Measurements from ENCODE around the gene NPAS3.

NPAS3 gene

GRCh38 chr14:32913725-32914124 lies 25.0 kb upstream of the NPAS3 start:
- no peak overlapping the region for H3K27ac ChIP-seq (ENCODE audit: low read length)
- TF ChIP-seq EZH2phosphoT487 (IDR thresholded peaks at IDR 0.05; ENCODE audit: low read depth) (no peak), CTCF (IDR thresholded peaks at IDR 0.05; ENCODE audit: low read depth, low read length) (no peak)
- H3K79me2 ChIP-seq (ENCODE audit: low read length) = no peaks in the 10 kb centered on the region
- no peaks in the 10 kb centered on the region for H3K9me3 ChIP-seq (ENCODE audit: insufficient read depth, low read length)
- no peak overlapping the region for H3K4me3 ChIP-seq (ENCODE audit: low read length)
- no peak overlapping the region for H3K9ac ChIP-seq (ENCODE audit: low read length)
- no peak overlapping the region for H2AFZ ChIP-seq (ENCODE audit: low read depth, low read length)
- H3K27me3 ChIP-seq (ENCODE audit: low read depth, low read length) = no peaks in the 10 kb centered on the region
- peaks cover 12% of the 10 kb centered on the region for H3K4me1 ChIP-seq (ENCODE audit: low read length)
- no peaks in the 10 kb centered on the region for H4K20me1 ChIP-seq (ENCODE audit: insufficient read depth, low read length)
- no peaks in the 10 kb centered on the region for H3K36me3 ChIP-seq (replicated peaks; ENCODE audit: low read depth, low read length)
- H3K4me2 ChIP-seq (ENCODE audit: low read length) = no peak overlapping the region

- H3K79me2 ChIP-seq (ENCODE audit: low read length) = no peaks in the 10 kb centered on the region
- H3K9ac ChIP-seq (ENCODE audit: low read length) = no peak overlapping the region
- no peaks in the 10 kb centered on the region for H3K36me3 ChIP-seq (replicated peaks; ENCODE audit: low read depth, low read length)
- H3K4me3 ChIP-seq (ENCODE audit: low read length) = no peak overlapping the region
- no peaks in the 10 kb centered on the region for H3K9me3 ChIP-seq (ENCODE audit: insufficient read depth, low read length)
- no peaks in the 10 kb centered on the region for H3K27me3 ChIP-seq (ENCODE audit: low read depth, low read length)
- H3K4me2 ChIP-seq (ENCODE audit: low read length) = no peak overlapping the region
- H4K20me1 ChIP-seq (ENCODE audit: insufficient read depth, low read length) = no peaks in the 10 kb centered on the region
- H2AFZ ChIP-seq (ENCODE audit: low read depth, low read length) = no peak overlapping the region
- no peak overlapping the region for H3K27ac ChIP-seq (ENCODE audit: low read length)
- no peak for TF ChIP-seq CTCF (IDR thresholded peaks at IDR 0.05; ENCODE audit: low read depth, low read length)
- peaks cover 17% of the 10 kb centered on the region for H3K4me1 ChIP-seq (ENCODE audit: low read length)
Measured at GRCh38 chr14:32914391-32914790, 24.3 kb upstream of the NPAS3 start.

- H3K79me2 ChIP-seq (ENCODE audit: low read length) = no peaks in the 10 kb centered on the region
- no peak overlapping the region for H3K27ac ChIP-seq (ENCODE audit: low read length)
- no peaks in the 10 kb centered on the region for H3K27me3 ChIP-seq (ENCODE audit: low read depth, low read length)
- H3K4me2 ChIP-seq (ENCODE audit: low read length) = no peak overlapping the region
- no peak overlapping the region for H3K9ac ChIP-seq (ENCODE audit: low read length)
- no peak overlapping the region for H3K4me3 ChIP-seq (ENCODE audit: low read length)
- no peaks in the 10 kb centered on the region for H4K20me1 ChIP-seq (ENCODE audit: insufficient read depth, low read length)
- no peaks in the 10 kb centered on the region for H3K9me3 ChIP-seq (ENCODE audit: insufficient read depth, low read length)
- no peak overlapping the region for H2AFZ ChIP-seq (ENCODE audit: low read depth, low read length)
- peaks cover 23% of the 10 kb centered on the region for H3K4me1 ChIP-seq (ENCODE audit: low read length)
- H3K36me3 ChIP-seq (replicated peaks; ENCODE audit: low read depth, low read length) = no peaks in the 10 kb centered on the region
- TF ChIP-seq CTCF (IDR thresholded peaks at IDR 0.05; ENCODE audit: low read depth, low read length) (no peak), EZH2phosphoT487 (IDR thresholded peaks at IDR 0.05; ENCODE audit: low read depth) (no peak)
Measured at GRCh38 chr14:32920696-32921276, 17.9 kb upstream of the NPAS3 start.

GRCh38 chr14:32925439-32925838 lies 13.2 kb upstream of the NPAS3 start:
- Histone ChIP-seq H4K20me1 (ENCODE audit: insufficient read depth, low read length) (no peaks in the 10 kb centered on the region), H3K27ac (ENCODE audit: low read length) (no peak overlapping the region), H3K36me3 (replicated peaks; ENCODE audit: low read depth, low read length) (no peaks in the 10 kb centered on the region), H3K4me3 (ENCODE audit: low read length) (no peak overlapping the region), H2AFZ (ENCODE audit: low read depth, low read length) (no peak overlapping the region), H3K79me2 (ENCODE audit: low read length) (no peaks in the 10 kb centered on the region), H3K9ac (ENCODE audit: low read length) (no peak overlapping the region), H3K27me3 (ENCODE audit: low read depth, low read length) (no peaks in the 10 kb centered on the region), H3K4me2 (ENCODE audit: low read length) (no peak overlapping the region), H3K4me1 (ENCODE audit: low read length) (peaks cover 5% of the 10 kb centered on the region), H3K9me3 (ENCODE audit: insufficient read depth, low read length) (no peaks in the 10 kb centered on the region)
- no peak for TF ChIP-seq EZH2phosphoT487 (IDR thresholded peaks at IDR 0.05; ENCODE audit: low read depth)
- TF ChIP-seq CTCF (IDR thresholded peaks at IDR 0.05; ENCODE audit: low read depth, low read length) = no peak

All from OCI-LY3 (cell line).